IMR-90 (cell line): ENCODE measurements around the gene VPS72. TPM values are rescaled to one million over a fixed set of nuclear protein-coding genes. Genes with fewer than 3 reads are reported as not detected.

Experiments used
- ATAC-seq: fragments of 200-7000 bp; cut with Tn5 transposase; 2 replicates; pipeline ENCODE4 v1.9.1; 2020; ENCODE audit warnings: low read depth, mild to moderate bottlenecking, moderate library complexity
- BruUV-seq: library from RNA; stranded (reverse); fragments of 400-500 nt; replicated peaks from 2 replicates; lab custom pipeline; 2021; lab: Mats Ljungman, UMichigan
- CTCF ChIA-PET: fragments of 300-600 bp; formaldehyde crosslinking; extraction: SDS; loops from one replicate; lab custom pipeline; 2021; ENCODE audit warnings: antibody characterized with exemption; lab: Yijun Ruan, JAX
- POLR2A ChIA-PET: fragments of 300-600 bp; sonication (Branson Sonifier 250); formaldehyde crosslinking; loops from one replicate; lab custom pipeline; 2022; ENCODE audit warnings: antibody characterized with exemption; ENCODE audit not compliant: unreplicated experiment; lab: Charles Lee
- DNase-seq: peaks from one replicate; pipeline ENCODE4 v3.0.0; 2013
- H2AFZ ChIP-seq: replicated peaks from 2 replicates; pipeline ENCODE3; 2013; ENCODE audit warnings: low read length, mild to moderate bottlenecking; ENCODE audit not compliant: poor library complexity
- H2AK5ac ChIP-seq: 2 replicates; pipeline ENCODE4 v1.6.1; 2013; ENCODE audit warnings: low read depth, low read length, inconsistent platforms
- H2AK9ac ChIP-seq: replicated peaks from 2 replicates; pipeline ENCODE3; 2013; ENCODE audit warnings: mild to moderate bottlenecking, low read depth, low read length, moderate library complexity; ENCODE audit not compliant: poor library complexity
- H2BK120ac ChIP-seq: 2 replicates; pipeline ENCODE4 v1.6.1; 2013; ENCODE audit warnings: low read depth, low read length, inconsistent platforms
- H2BK15ac ChIP-seq: 3 replicates; pipeline ENCODE4 v1.6.1; 2013; ENCODE audit warnings: low read depth, low read length, inconsistent platforms
- H2BK20ac ChIP-seq: 2 replicates; pipeline ENCODE4 v1.6.1; 2013; ENCODE audit warnings: low read depth, mild to moderate bottlenecking, inconsistent platforms, low read length, moderate library complexity
- H2BK5ac ChIP-seq: 2 replicates; pipeline ENCODE4 v1.6.1; 2013; ENCODE audit warnings: mild to moderate bottlenecking, low read depth, low read length, inconsistent platforms; ENCODE audit not compliant: poor library complexity, severe bottlenecking
- H3K14ac ChIP-seq: replicated peaks from 2 replicates; pipeline ENCODE4 v1.6.1; 2013; ENCODE audit warnings: low read depth, low read length, inconsistent platforms
- H3K18ac ChIP-seq: 2 replicates; pipeline ENCODE4 v1.6.1; 2013; ENCODE audit warnings: low read depth, low read length, control low read depth
- H3K23ac ChIP-seq: 2 replicates; pipeline ENCODE4 v1.6.1; 2013; ENCODE audit warnings: low read depth, low read length, inconsistent platforms
- H3K27ac ChIP-seq: 2 replicates; pipeline ENCODE4 v1.5.1; 2013; ENCODE audit warnings: mild to moderate bottlenecking, control low read depth, low read length; ENCODE audit not compliant: insufficient read depth
- H3K27me3 ChIP-seq: 2 replicates; pipeline ENCODE4 v1.6.1; 2013; ENCODE audit warnings: low read length; ENCODE audit not compliant: control insufficient read depth, insufficient read depth
- H3K36me3 ChIP-seq: 2 replicates; pipeline ENCODE4 v1.6.1; 2013; ENCODE audit warnings: low read length, mixed read lengths; ENCODE audit not compliant: control insufficient read depth, insufficient read depth
- H3K4ac ChIP-seq: 2 replicates; pipeline ENCODE4 v1.6.1; 2013; ENCODE audit warnings: low read depth, low read length, inconsistent platforms
- H3K4me1 ChIP-seq: 2 replicates; pipeline ENCODE4 v1.6.1; 2013; ENCODE audit warnings: low read length, mixed read lengths; ENCODE audit not compliant: control insufficient read depth, insufficient read depth
- H3K4me2 ChIP-seq: 2 replicates; pipeline ENCODE4 v1.6.1; 2013; ENCODE audit warnings: low read depth, mild to moderate bottlenecking, control low read depth, low read length, moderate library complexity
- H3K4me3 ChIP-seq: 2 replicates; pipeline ENCODE4 v1.5.1; 2013; ENCODE audit warnings: low read depth, mild to moderate bottlenecking, control low read depth, low read length, moderate library complexity; ENCODE audit not compliant: insufficient read depth
- H3K56ac ChIP-seq: 2 replicates; pipeline ENCODE4 v1.6.1; 2013; ENCODE audit warnings: low read length, inconsistent platforms; ENCODE audit not compliant: insufficient read depth; ENCODE audit errors: extremely low read depth
- H3K79me1 ChIP-seq, 2 experiments: 2 replicates each; pipeline ENCODE4 v1.6.1; 2013; ENCODE audit warnings: low read length in 2 of 2, inconsistent platforms in 1 of 2, low read depth in 1 of 2
- H3K9ac ChIP-seq: 2 replicates; pipeline ENCODE4 v1.6.1; 2013; ENCODE audit warnings: low read depth, low read length, control low read depth
- H3K9me1 ChIP-seq: 2 replicates; pipeline ENCODE4 v1.6.1; 2013; ENCODE audit warnings: low read length, inconsistent platforms; ENCODE audit not compliant: insufficient read depth
- H3K9me3 ChIP-seq: 2 replicates; pipeline ENCODE4 v1.6.1; 2013; ENCODE audit warnings: low read length; ENCODE audit not compliant: control insufficient read depth, insufficient read depth
- H4K20me1 ChIP-seq: 2 replicates; pipeline ENCODE4 v1.6.1; 2013; ENCODE audit warnings: low read length, inconsistent platforms; ENCODE audit not compliant: insufficient read depth
- H4K5ac ChIP-seq: 2 replicates; pipeline ENCODE4 v1.6.1; 2013; ENCODE audit warnings: mild to moderate bottlenecking, low read depth, low read length, control low read depth
- H4K8ac ChIP-seq, 2 experiments: 2 replicates each; pipeline ENCODE4 v1.6.1; 2013; ENCODE audit warnings: low read depth in 2 of 2, low read length in 2 of 2, control low read depth in 1 of 2, inconsistent platforms in 1 of 2
- H4K91ac ChIP-seq: 2 replicates; pipeline ENCODE4 v1.6.1; 2013; ENCODE audit warnings: low read depth, low read length, inconsistent platforms; ENCODE audit not compliant: insufficient read depth
- CEBPB ChIP-seq: IDR thresholded peaks from 2 replicates; pipeline ENCODE4 v1.6.1; 2012; ENCODE audit warnings: low read depth, low read length, improper control_type of control experiment
- FOS ChIP-seq: fragments of 150-350 bp; IDR thresholded peaks from 2 replicates; pipeline ENCODE4 v1.6.1; 2016; ENCODE audit warnings: low read depth, low read length
- NFE2L2 ChIP-seq: fragments of 150-350 bp; IDR thresholded peaks from 2 replicates; pipeline ENCODE4 v1.6.1; 2016; ENCODE audit warnings: low read depth, mild to moderate bottlenecking, low read length
- WGBS, 2 experiments: methylation state at CpG; one replicate each; pipeline versions ENCODE4 v1.1.5 to v1.1.7; 2013; ENCODE audit warnings: missing lambda C conversion rate in 2 of 2; ENCODE audit not compliant: insufficient read length in 1 of 2; ENCODE audit errors: extremely low coverage in 2 of 2; 5-methylcytosine and 5-hydroxymethylcytosine counted together
- dilution Hi-C: fragments of 300-500 bp; cut with HindIII; formaldehyde crosslinking; loops from one replicate; pipeline ENCODE4 v1.14.3; 2018; ENCODE audit warnings: low sequenced_read_pairs; ENCODE audit not compliant: unreplicated experiment
- in situ Hi-C: fragments of 300-500 bp; cut with MboI; formaldehyde crosslinking; loops from 3 replicates; pipeline ENCODE4 v1.14.3; 2019; ENCODE audit warnings: low sequenced_read_pairs, inconsistent platforms, mixed read lengths
- intact Hi-C: fragments of 100-400 bp; cut with micrococcal nuclease; formaldehyde crosslinking; loops from 2 replicates; pipeline ENCODE4 v1.10.0; 2022
- polyA plus RNA-seq, 3 experiments: library from polyadenylated mRNA; depleted of rRNA; stranded (reverse); fragments of >200 nt; gene quantifications; 2 replicates each; pipeline ENCODE4 v1.2.3, GENCODE V29; 2012; ENCODE audit warnings: low replicate concordance in 1 of 3
- total RNA-seq: library from RNA; depleted of rRNA; stranded (reverse); fragments of >200 nt; gene quantifications from 2 replicates; pipeline ENCODE4 v1.2.3, GENCODE V29; 2012

VPS72 gene
- total and polyA plus RNA-seq, 2 of the 4 experiments (the other 2 are of a cell fraction) = 51.3 to 62.3 TPM

- Histone ChIP-seq H2AK9ac (no peak overlapping the region), H4K5ac (no peak overlapping the region), H3K18ac (no peak overlapping the region), H4K91ac (no peak overlapping the region), H3K56ac (no peak overlapping the region), H3K4ac (no peak overlapping the region), H2BK15ac (no peak overlapping the region), H2BK5ac (no peak overlapping the region), H3K9me3 (no peaks in the 10 kb centered on the region), H3K79me1 (0 out of 4 replicates have a peak, but pooled peaks cover 0 to 3% of the 10 kb centered on the region in 2 experiments), H2BK120ac (no peak overlapping the region), H3K23ac (no peak overlapping the region), H2BK20ac (no peak overlapping the region), H2AFZ (no peak overlapping the region), H2AK5ac (no peak overlapping the region), H3K27ac (no peak overlapping the region), H3K4me1 (no peaks in the 10 kb centered on the region), H3K14ac (no peak overlapping the region), H3K36me3 (peaks cover 40% of the 10 kb centered on the region), H3K9ac (no peak overlapping the region), H3K9me1 (no peaks in the 10 kb centered on the region), H3K4me2 (no peak overlapping the region), H3K4me3 (no peak overlapping the region), H4K8ac (no peak overlapping the region), H3K27me3 (no peaks in the 10 kb centered on the region), H4K20me1 (no peaks in the 10 kb centered on the region)
- no CpG with 5 or more reads among the region's 6 CpGs for WGBS, 2 experiments
- intact Hi-C loops = loop anchor here (2.0 kb wide), 1 partner anchor 132 kb away; no protein-coding TSS in a partner anchor
- TF ChIP-seq NFE2L2 = no peak
- TF ChIP-seq CEBPB = no peak
- no peak for TF ChIP-seq FOS
- in situ Hi-C loops = loop anchor here (5.0 kb wide), 1 partner anchor 60 kb away; no protein-coding TSS in a partner anchor
- no peak for ATAC-seq
- DNase-seq = no peak
- ChIA-PET CTCF (interaction anchor here (1.8 to 2.5 kb wide), 2 partner anchors 57 kb away, joined by 6 to 16 read pairs; no protein-coding TSS in a partner anchor), POLR2A (no interaction called here)
- no TSS peak for BruUV-seq
- dilution Hi-C loops = no loop called here
Measured at GRCh38 chr1:151157067-151157531, 32.9 kb downstream of the VPS72 start.
